Measurements from ENCODE around the gene CCDC73.

DNA sequence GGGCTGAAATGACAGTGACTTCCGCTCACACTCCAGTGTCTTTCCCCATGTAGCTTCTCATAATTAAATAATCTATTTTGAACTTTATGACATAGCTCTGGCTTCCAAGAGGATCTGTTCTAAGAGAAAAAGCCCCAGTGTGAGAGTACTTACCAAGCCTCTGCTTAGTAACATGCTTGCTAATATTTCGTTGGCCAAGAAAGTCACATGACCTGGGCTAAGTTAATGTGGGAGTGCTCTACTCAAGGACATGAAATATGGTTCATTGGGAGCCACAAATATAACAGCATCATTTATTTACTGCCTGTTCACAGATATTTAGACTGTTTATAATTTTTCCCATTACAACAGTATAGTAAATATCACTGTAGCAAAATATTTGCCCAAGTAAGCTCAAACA lies 42.5 kb downstream of the CCDC73 start:
- TF ChIP-seq, protein P1, sequence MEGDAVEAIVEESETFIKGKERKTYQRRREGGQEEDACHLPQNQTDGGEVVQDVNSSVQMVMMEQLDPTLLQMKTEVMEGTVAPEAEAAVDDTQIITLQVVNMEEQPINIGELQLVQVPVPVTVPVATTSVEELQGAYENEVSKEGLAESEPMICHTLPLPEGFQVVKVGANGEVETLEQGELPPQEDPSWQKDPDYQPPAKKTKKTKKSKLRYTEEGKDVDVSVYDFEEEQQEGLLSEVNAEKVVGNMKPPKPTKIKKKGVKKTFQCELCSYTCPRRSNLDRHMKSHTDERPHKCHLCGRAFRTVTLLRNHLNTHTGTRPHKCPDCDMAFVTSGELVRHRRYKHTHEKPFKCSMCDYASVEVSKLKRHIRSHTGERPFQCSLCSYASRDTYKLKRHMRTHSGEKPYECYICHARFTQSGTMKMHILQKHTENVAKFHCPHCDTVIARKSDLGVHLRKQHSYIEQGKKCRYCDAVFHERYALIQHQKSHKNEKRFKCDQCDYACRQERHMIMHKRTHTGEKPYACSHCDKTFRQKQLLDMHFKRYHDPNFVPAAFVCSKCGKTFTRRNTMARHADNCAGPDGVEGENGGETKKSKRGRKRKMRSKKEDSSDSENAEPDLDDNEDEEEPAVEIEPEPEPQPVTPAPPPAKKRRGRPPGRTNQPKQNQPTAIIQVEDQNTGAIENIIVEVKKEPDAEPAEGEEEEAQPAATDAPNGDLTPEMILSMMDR (IDR thresholded peaks at IDR 0.05), result no peak
- no peak for TF ChIP-seq POLR2A (IDR thresholded peaks at IDR 0.05)
